MM.1S (cell line): Measurements from ENCODE around the gene ACAA1.
A peak's percentile ranks its signal among the peaks of the same experiment; 100 is the strongest.

Source experiments
- EZH2phosphoT487 ChIP-seq: fragments of 300-600 bp; sonication (generic); IDR thresholded peaks from 2 replicates; pipeline ENCODE4 v1.6.1; 2018; ENCODE audit warnings: antibody characterized with exemption, low read length
- TF ChIP-seq, protein P1 (sequence below): fragments of 300-600 bp; sonication (generic); IDR thresholded peaks from 2 replicates; pipeline ENCODE4 v1.5.1; 2016; ENCODE audit warnings: antibody characterized with exemption, low read length, mixed read lengths

DNA sequence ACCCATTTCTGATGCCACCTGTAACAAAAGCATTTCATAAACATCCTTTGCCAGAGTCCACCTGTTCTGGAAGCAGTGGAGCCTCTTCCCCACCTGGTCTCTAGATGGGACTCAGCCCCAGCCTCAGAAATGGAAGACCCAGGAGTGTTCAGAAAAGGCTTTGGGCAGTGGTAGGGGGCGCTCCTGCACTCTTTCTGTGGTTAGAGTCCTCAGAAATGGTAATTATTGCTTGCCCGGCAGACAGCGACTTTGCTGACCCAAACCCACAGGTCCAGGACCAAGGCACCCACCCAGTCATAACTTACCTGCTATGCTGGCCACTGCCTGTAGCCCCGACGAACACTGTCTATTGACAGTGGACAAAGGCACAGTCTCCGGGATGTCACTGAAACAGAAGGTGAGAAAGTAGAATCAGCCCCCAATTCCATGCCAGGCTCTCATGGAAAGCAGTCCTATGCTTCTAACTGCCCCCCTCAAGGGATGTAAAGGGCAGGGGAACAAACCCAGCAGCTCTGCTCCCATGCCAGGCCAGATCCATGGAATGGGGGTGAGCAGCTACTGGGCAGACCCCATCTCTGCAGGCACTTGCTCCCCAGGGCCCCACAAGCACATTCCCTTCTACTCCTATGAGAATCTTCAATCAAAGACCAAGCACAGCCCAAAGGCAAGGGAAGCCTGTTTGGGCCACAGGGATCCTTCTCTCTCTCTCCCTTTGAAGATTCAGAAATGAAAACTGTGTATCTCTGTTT lies 5.1 kb downstream of the ACAA1 start:
- TF ChIP-seq, protein P1, sequence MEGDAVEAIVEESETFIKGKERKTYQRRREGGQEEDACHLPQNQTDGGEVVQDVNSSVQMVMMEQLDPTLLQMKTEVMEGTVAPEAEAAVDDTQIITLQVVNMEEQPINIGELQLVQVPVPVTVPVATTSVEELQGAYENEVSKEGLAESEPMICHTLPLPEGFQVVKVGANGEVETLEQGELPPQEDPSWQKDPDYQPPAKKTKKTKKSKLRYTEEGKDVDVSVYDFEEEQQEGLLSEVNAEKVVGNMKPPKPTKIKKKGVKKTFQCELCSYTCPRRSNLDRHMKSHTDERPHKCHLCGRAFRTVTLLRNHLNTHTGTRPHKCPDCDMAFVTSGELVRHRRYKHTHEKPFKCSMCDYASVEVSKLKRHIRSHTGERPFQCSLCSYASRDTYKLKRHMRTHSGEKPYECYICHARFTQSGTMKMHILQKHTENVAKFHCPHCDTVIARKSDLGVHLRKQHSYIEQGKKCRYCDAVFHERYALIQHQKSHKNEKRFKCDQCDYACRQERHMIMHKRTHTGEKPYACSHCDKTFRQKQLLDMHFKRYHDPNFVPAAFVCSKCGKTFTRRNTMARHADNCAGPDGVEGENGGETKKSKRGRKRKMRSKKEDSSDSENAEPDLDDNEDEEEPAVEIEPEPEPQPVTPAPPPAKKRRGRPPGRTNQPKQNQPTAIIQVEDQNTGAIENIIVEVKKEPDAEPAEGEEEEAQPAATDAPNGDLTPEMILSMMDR: peak; percentile 52
- no peak for TF ChIP-seq EZH2phosphoT487
